ENCODE results near the gene KDM4B.

KDM4B gene

DNA sequence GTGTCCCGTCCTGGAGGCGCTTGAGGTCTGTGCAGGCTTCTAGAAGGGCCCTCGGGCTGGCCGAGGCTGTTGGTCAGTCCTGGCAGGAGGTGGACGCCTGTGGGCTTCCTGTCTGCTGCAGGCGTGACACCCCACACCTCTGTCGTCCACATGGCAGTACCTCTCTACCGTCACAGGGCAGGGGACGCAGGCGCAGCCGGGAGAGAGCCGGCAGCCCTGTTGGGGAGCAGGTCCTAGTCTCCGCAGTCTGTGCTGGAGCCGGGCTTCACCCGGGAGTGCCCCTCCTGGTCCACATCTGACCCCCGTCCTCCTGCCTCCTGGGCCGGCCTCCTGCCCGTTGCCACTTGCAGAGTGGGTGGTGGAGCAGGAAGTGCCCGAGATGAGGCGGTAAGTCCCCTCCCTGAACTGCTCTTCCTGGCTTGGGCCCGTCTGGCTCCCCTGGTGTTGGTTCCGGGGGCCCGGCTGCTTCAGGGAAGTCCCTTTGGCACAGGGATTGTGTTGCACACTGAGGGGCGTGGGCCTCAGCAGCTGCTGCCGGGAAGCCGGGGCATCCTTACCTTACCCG, 106.0 kb downstream of the KDM4B start:
- DNase-seq = no peak

- DNase-seq = no peak
Measured at GRCh38 chr19:5075597-5075996, 106.7 kb downstream of the KDM4B start.

DNA sequence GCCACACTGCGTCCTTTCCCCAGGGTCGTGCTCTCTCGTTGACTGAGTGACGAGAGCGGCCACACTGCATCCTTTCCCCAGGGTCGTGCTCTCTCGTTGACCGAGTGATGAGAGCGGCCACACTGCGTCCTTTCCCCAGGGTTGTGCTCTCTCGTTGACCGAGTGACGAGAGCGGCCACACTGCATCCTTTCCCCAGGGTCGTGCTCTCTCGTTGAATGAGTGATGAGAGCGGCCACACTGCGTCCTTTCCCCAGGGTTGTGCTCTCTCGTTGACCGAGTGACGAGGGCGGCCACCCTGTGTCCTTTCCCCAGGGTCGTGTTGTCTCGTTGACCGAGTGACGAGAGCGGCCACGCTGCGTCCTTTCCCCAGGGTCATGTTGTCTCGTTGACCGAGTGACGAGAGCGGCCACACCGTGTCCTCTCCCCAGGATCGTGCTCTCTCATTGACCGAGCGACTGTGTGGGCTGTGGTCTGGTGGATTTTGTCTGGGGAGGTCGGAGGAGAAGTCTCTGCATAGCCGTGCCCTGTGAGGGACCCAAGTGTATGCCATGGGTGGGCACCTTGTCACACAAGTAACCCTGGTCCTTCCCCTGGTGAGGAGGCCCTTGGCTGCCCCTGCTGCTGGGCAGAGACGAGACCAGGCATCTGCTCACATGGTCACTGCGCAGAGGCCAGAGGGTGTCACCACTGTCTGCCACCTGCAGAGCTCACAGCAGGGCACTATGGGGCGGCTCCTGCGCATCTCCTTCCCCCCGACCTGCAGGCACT, 107.7 kb downstream of the KDM4B start:
- DNase-seq = no peak

- DNase-seq = no peak
Measured at GRCh38 chr19:5077209-5077515, 108.2 kb downstream of the KDM4B start.

DNA sequence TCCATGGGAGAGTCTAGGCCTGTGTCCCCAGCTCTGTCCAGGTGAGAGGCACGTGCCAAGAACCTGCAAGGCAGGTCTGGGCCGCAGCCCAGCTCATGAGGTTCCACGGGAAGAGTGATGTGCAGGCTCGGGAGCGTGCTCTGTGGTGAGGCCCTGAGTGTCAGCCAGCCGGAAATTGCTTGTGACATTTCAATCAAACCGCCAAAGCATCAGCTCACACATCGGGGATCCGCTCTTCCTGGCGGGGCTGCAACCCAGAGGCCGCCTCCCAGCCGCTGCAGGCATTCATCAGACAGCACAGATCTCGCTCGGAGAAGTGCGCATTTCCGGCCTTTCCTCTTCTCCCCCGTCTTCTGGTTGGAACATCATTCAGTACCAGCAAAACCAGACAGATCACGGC, 109.3 kb downstream of the KDM4B start:
- DNase-seq = no peak

DNA sequence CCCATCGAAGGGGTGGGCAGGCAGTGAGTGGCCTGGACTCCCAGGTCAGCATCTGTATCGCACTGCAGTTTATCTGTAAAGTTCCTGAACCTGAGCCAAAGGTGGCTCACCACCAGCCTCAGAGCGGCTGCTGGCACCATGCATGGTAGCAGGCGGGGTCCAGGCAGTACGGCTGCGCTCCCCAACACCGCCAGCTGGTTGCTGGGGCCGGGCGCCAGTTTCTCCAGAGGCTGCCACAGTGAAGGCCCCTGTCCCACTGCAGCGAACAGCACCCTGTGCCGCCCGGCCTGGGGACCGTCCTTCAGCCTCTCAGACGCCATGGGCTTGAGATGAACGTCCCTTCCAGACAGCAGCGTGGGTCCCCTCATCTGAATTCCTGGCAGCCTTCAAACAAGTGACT, 109.8 kb downstream of the KDM4B start:
- DNase-seq = no peak

- DNase-seq = no peak
Measured at GRCh38 chr19:5079071-5079774, 110.3 kb downstream of the KDM4B start.

DNA sequence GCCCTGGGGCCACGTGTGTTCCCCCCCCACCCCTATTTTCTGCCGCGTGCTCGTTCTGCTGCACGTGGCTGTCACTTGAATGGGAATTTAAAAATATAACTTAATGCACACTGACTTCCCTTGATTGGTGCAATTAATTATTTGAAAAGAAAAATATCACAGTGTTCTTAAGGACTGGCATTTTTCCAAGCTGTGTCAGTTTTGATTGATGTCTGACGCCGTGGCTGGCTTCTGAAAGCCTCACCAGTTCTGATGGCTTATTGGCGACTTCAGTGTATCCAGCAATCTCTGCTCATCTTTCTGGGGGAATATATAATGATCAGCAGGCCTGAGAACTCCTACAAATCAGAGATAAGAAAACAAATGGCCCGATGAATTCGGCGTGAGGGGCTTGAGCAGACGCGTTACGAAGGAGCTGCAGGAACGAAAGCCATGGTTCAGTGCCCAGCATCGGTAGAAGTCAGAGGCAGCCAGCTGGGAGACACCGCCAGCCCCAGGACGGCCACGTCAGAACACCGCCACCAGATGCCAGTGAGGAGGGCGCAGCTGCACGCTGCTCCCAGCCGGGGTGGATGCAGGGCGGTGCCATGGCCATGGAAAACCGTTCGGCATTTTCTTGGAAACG, 111.2 kb downstream of the KDM4B start:
- DNase-seq = no peak

- no peak for DNase-seq
Measured at GRCh38 chr19:5080809-5081208, 111.9 kb downstream of the KDM4B start.

DNA sequence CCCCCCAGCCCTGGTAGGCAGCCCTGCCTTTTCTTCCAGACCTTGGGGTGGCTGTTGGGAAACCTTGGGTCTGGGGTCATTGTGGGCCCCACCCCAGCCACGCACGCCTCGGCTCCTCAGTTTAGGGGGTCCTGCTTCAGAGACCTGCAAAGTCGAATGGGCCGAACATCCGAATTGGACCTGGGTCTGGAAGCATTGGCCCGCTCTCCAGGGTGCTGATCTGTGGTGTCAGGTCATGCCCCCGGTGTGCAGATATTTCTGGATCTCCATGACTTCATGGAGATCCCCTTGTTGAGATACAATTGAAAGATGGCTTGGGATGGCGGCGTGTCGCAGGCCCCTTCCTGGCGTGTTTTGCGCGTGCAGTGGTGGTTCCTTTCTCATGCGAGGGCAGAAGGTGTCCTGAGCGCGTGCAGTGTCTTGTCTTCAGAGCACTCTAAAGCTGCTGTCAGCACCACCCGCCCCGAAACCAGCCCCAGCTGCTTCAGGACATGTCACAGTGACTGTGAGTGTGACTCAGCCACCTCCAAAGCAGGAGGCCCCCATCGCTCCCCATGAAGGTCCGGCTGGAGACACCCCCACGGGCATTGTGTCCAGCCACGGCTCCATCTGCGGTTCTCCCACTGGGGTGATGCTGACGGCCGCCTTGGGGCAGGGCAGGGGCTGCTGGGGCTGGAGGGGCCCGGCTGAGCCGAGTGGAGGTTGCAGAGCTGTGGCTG, 112.7 kb downstream of the KDM4B start:
- DNase-seq = no peak

DNA sequence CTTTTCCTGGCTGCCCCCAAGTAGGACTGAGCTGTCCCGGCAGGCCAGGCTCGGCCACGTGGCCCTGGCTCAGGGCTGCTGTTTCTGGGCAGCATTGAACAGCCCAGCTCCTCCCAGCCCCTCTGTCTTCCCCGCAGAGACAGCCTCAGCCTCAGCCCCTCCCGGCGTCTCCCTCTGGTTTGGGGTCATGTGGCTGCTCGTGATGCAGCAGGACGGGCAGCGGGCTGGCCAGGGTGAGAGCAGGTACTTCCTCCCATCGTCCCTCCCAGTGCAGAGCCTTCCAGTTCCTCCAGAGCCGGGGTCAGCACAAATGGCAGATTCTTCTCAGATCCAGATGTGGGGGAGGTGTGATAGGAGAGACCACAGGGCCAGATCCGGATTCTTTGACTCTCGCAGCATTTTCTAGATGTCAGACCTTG, 114.6 kb downstream of the KDM4B start:
- no peak for DNase-seq

- no peak for DNase-seq
Measured at GRCh38 chr19:5085566-5085965, 116.7 kb downstream of the KDM4B start.

GRCh38 chr19:5086230-5086629, 117.3 kb downstream of the KDM4B start:
- DNase-seq = no peak

DNA sequence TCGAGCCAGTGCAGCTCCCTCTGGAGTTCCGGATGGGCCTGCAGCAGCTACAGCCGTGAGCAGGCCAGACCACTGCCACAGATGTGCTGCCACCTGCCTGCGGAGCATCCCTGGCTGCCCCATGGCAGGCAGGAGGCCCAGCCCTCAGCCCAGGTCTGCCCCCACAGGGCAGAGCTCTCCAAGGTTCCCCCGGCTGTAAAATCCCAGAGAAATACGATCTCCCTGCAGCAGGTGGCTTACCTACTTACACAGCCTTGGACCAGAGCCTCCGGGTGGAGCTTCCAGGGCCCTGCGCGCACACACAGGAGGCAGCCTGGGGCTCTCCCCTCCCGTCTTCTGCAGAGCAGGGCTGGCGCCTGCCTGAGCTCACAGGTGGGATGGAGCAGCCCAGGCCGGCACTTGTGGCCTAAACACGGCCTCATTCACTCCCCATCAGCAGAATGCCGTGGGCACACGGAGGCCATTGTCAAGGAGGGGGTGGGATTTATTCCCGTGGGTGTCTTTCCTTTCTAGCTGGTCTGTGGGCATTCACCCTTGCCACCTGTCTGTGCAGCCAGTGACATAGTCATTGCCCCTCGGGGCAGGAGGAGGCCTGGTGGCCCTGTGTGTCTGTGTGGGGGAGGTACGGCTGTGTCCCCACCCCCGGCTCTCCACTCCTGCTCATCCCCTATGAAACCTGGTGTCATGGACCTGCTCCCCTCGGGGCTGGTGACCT, 118.0 kb downstream of the KDM4B start:
- no peak for DNase-seq

DNA sequence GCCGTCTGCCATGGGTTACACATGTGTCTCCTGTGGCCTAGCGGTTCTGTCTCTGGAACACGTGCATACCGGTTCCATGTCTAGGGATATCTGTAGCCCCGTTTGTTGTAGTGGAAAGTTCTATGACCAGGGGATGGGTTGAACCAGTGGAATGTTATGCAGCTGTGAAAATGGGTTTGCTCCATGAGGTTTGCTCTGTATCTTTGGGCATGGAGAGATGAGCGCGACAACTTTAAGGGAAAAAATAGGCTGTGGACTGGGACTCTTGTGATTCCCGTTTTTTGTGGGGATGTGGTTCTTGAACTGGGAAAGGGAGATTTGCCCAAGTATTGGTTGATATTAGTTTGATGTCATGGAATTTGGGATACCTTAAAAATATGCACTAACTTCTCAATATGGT, 120.4 kb downstream of the KDM4B start:
- no peak for DNase-seq

GRCh38 chr19:5090465-5091017, 121.6 kb downstream of the KDM4B start:
- no peak for DNase-seq

- DNase-seq = no peak
Measured at GRCh38 chr19:5091018-5091683, 122.2 kb downstream of the KDM4B start.

DNA sequence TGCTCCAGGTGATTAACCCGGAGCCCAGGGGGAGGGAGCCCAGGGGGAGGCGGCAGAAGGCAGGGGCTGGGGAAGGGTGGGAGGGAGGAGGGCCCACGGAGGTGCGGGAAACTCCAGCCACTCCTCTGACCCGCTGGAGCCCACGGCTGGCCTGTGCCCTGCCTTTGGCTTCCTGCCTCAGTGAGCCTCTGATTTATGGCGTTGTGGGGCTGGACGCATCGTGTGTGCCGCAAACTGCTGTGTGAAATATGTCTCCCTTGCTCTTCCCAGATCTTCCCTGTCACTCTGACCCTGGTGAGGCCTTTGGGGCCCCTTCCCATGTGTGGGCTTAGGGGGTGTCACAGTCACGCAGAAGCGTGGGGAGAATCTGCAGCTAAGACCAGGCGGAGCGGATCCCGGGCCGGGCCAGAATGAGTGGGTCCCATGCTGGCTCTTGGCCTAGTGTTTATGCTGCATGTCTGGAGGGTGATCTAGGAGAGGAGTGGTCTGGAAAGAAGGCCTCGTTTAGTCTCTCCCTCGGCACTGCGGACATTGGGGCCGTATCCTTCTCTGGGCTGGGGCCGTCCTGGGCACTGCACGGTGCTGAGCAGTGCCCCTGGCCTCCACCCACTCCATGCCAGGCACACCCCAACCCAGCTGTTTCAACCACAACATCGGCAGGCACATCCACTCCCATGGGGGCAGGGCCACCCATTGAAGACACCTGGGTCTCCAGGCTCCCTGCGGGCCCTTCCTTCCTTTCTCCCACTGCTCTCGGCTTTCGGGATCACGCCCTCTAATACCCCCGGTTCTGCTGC, 123.0 kb downstream of the KDM4B start:
- DNase-seq = no peak

DNA sequence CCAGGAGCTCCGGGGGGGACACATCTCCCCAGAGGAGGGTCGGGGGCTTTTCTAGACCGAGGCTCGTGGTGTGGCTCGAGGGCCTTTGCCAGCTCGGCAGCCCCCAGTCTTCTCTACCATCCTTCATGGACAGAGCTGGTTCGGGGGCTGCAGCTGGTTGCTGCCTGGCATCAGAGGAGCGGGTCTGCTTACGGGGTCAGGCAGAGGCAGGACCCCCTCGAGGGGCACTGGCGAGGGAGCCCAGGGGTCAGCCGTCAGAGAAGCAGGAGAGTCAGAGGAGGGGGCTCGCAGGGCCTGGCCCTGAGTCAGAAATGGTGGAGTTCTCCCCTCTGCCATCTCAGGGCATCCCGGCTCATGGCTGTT, 123.5 kb downstream of the KDM4B start:
- DNase-seq = no peak

- no peak for DNase-seq
Measured at GRCh38 chr19:5093297-5093928, 124.5 kb downstream of the KDM4B start.
